HepG2 (cell line): ENCODE data around the gene INO80B. TPM values are rescaled to one million over a fixed set of nuclear protein-coding genes. Genes with fewer than 3 reads are reported as not detected.

Experiments used
- ATAC-seq: fragments of 200-7000 bp; cut with Tn5 transposase; 3 replicates; pipeline ENCODE4 v1.9.1; 2020; ENCODE audit warnings: mild to moderate bottlenecking, moderate library complexity
- BruUV-seq: library from RNA; stranded (reverse); fragments of 400-500 nt; replicated peaks from 2 replicates; lab custom pipeline; 2021; lab: Mats Ljungman, UMichigan
- CTCF ChIA-PET: fragments of 300-600 bp; formaldehyde crosslinking; extraction: SDS; loops from one replicate; lab custom pipeline; 2021; ENCODE audit warnings: low total read pairs, inconsistent platforms, low intra/inter-chr PET ratio; lab: Yijun Ruan, JAX
- POLR2A ChIA-PET: fragments of 350-600 bp; sonication (Branson Sonifier 250); formaldehyde crosslinking; loops from one replicate; lab custom pipeline; 2020; ENCODE audit warnings: antibody characterized with exemption, inconsistent platforms; lab: Yijun Ruan, JAX
- DNase-seq: peaks from one replicate; pipeline ENCODE4 v3.0.0-alpha.2; 2015; ENCODE audit warnings: low spot score
- FAIRE-seq: peaks from 3 replicates; lab custom pipeline; 2011; peaks lifted over from hg19 to GRCh38; lab: Jason Lieb, UNC
- H2AFZ ChIP-seq: one replicate; pipeline ENCODE4 v1.6.1; 2011; ENCODE audit warnings: low read length, inconsistent platforms
- H3K27ac ChIP-seq: fragments of 300-600 bp; 3 replicates; pipeline ENCODE4 v1.8.0; 2011; ENCODE audit warnings: mixed run types, mild to moderate bottlenecking, mixed read lengths, low read length, inconsistent platforms; ENCODE audit not compliant: insufficient read depth; ENCODE audit errors: extremely low read length
- H3K27me3 ChIP-seq, 2 experiments: fragments of 200-600 bp in 1 of 2; 2 replicates in 1 of 2; 3 replicates in 1 of 2; pipeline versions ENCODE4 v1.6.0 to v1.8.0; 2011; ENCODE audit warnings: low read length in 2 of 2, mild to moderate bottlenecking in 2 of 2, moderate library complexity in 2 of 2, inconsistent platforms in 1 of 2; ENCODE audit not compliant: insufficient read depth in 2 of 2, control insufficient read depth in 1 of 2
- H3K36me3 ChIP-seq, 2 experiments: fragments of 200-600 bp in 1 of 2; replicated peaks in 1 of 2; 2 replicates in 1 of 2; 3 replicates in 1 of 2; pipeline versions ENCODE4 v1.5.1 to v1.8.0; 2011; ENCODE audit warnings: low read length in 2 of 2, inconsistent platforms in 1 of 2; ENCODE audit not compliant: insufficient read depth in 2 of 2, control insufficient read depth in 1 of 2
- H3K4me1 ChIP-seq: 2 replicates; pipeline ENCODE4 v1.5.1; 2012; ENCODE audit warnings: low read length, inconsistent platforms; ENCODE audit not compliant: insufficient read depth
- H3K4me2 ChIP-seq: 2 replicates; pipeline ENCODE4 v1.6.0; 2011; ENCODE audit warnings: low read depth, low read length, inconsistent platforms
- H3K4me3 ChIP-seq, 3 experiments: fragments of 200-600 bp in 1 of 3; sonication (generic), shearing (Covaris generic) in 1 of 3; replicated peaks in 1 of 3; 2 replicates each; pipeline ENCODE4 v1.5.1; 2011 to 2016; ENCODE audit warnings: low read length in 3 of 3, inconsistent platforms in 2 of 3, low read depth in 2 of 3, mild to moderate bottlenecking in 2 of 3, control low read depth in 1 of 3, mixed read lengths in 1 of 3; ENCODE audit not compliant: insufficient read depth in 1 of 3
- H3K79me2 ChIP-seq: one replicate; pipeline ENCODE4 v1.6.1; 2011; ENCODE audit warnings: low read length, inconsistent platforms; ENCODE audit not compliant: insufficient read depth
- H3K9ac ChIP-seq: 2 replicates; pipeline ENCODE4 v1.6.0; 2011; ENCODE audit warnings: mild to moderate bottlenecking, low read depth, low read length, inconsistent platforms; ENCODE audit not compliant: insufficient read depth
- H3K9me3 ChIP-seq: 2 replicates; pipeline ENCODE4 v1.5.1; 2012; ENCODE audit warnings: mild to moderate bottlenecking, low read length
- H4K20me1 ChIP-seq: 2 replicates; pipeline ENCODE4 v1.6.0; 2011; ENCODE audit warnings: inconsistent platforms, mild to moderate bottlenecking, low read length, moderate library complexity; ENCODE audit not compliant: insufficient read depth
- CAMTA2 ChIP-seq: sonication (generic); formaldehyde crosslinking; IDR thresholded peaks from 2 replicates; pipeline ENCODE4 v1.4.0; 2020; ENCODE audit warnings: mild to moderate bottlenecking, missing genetic modification reagents, borderline replicate concordance
- KDM5B ChIP-seq: sonication (generic); formaldehyde crosslinking; IDR thresholded peaks from 2 replicates; pipeline ENCODE4 v1.4.0; 2020; ENCODE audit warnings: missing genetic modification reagents, mild to moderate bottlenecking, borderline replicate concordance
- MATR3 ChIP-seq: sonication (generic); formaldehyde crosslinking; IDR thresholded peaks from 2 replicates; pipeline ENCODE4 v1.4.0; 2020; ENCODE audit warnings: missing genetic modification reagents
- NFIB ChIP-seq: sonication (generic); formaldehyde crosslinking; IDR thresholded peaks from 2 replicates; pipeline ENCODE4 v1.9.0; 2021; ENCODE audit warnings: missing genetic modification reagents, mild to moderate bottlenecking, borderline replicate concordance
- NFYB ChIP-seq: sonication (generic); formaldehyde crosslinking; IDR thresholded peaks from 2 replicates; pipeline ENCODE4 v1.4.0; 2020; ENCODE audit warnings: missing genetic modification reagents
- TAF1 ChIP-seq: sonication (generic); formaldehyde crosslinking; IDR thresholded peaks from 2 replicates; pipeline ENCODE4 v1.4.0; 2020; ENCODE audit warnings: missing genetic modification reagents
- ZFP62 ChIP-seq: sonication (generic); formaldehyde crosslinking; IDR thresholded peaks from 2 replicates; pipeline ENCODE4 v1.4.0; 2020; ENCODE audit warnings: missing genetic modification reagents
- ZNF138 ChIP-seq: sonication (generic); formaldehyde crosslinking; IDR thresholded peaks from 2 replicates; pipeline ENCODE4 v1.5.0; 2020; ENCODE audit warnings: mild to moderate bottlenecking, low read depth, missing genetic modification reagents
- ZNF24 ChIP-seq: fragments of 450-650 bp; IDR thresholded peaks from 2 replicates; pipeline ENCODE4 v1.6.1; 2017; ENCODE audit warnings: antibody characterized with exemption, mild to moderate bottlenecking
- ZNF460 ChIP-seq: sonication (generic); formaldehyde crosslinking; IDR thresholded peaks from 2 replicates; pipeline ENCODE4 v1.5.1; 2020; ENCODE audit warnings: missing genetic modification reagents, mild to moderate bottlenecking, borderline replicate concordance
- ZNF564 ChIP-seq: sonication (generic); formaldehyde crosslinking; IDR thresholded peaks from 2 replicates; pipeline ENCODE4 v1.8.1; 2023; ENCODE audit warnings: mild to moderate bottlenecking, missing genetic modification reagents
- ZNF629 ChIP-seq: sonication (generic); formaldehyde crosslinking; conservative IDR thresholded peaks from 2 replicates; pipeline ENCODE4 v1.5.0; 2020; ENCODE audit warnings: missing genetic modification reagents
- ZNF790 ChIP-seq: sonication (generic); formaldehyde crosslinking; IDR thresholded peaks from 2 replicates; pipeline ENCODE4 v1.8.0; 2022; ENCODE audit warnings: missing genetic modification reagents, mild to moderate bottlenecking, borderline replicate concordance
- ZNF816 ChIP-seq: sonication (generic); formaldehyde crosslinking; IDR thresholded peaks from 2 replicates; pipeline ENCODE4 v1.8.0; 2022; ENCODE audit warnings: missing genetic modification reagents, mild to moderate bottlenecking, borderline replicate concordance
- WGBS: methylation state at CpG from one replicate; pipeline ENCODE4 v1.1.6; 2017; ENCODE audit warnings: low lambda C conversion rate; 5-methylcytosine and 5-hydroxymethylcytosine counted together
- in situ Hi-C: cut with HindIII; loops from 2 replicates; pipeline ENCODE4 v1.10.0; 2017; ENCODE audit warnings: low pct_unique_long_range_greater_than_20kb; ENCODE audit not compliant: extremely low pct_ligation_motif_present
- intact Hi-C: fragments of 100-400 bp; cut with micrococcal nuclease; formaldehyde crosslinking; loops from one replicate; pipeline ENCODE4 v1.10.0; 2022; ENCODE audit not compliant: unreplicated experiment
- polyA plus RNA-seq, 8 experiments: library from polyadenylated mRNA; depleted of rRNA in 3 of 8; stranded (reverse) in 7 of 8; unstranded in 1 of 8; fragments of >200 nt; fragmentation: Illumina TruSeq in 4 of 8; extraction: Trizol in 4 of 8; gene quantifications; 2 replicates each; pipeline versions ENCODE4 v1.2.1 to v1.2.3, GENCODE V29; 2011 to 2016; ENCODE audit warnings: low read depth in 4 of 8, missing spikeins in 1 of 8, mixed read lengths in 1 of 8; ENCODE audit not compliant: insufficient read depth in 1 of 8
- total RNA-seq, 5 experiments: library from RNA; depleted of rRNA; stranded (reverse); fragments of >200 nt; fragmentation: Illumina TruSeq; extraction: Trizol; gene quantifications; 2 replicates each; pipeline ENCODE4 v1.2.3, GENCODE V29; 2016; ENCODE audit warnings: low read depth in 1 of 5
- TF ChIP-seq, protein P1 (sequence below): sonication (generic); formaldehyde crosslinking; IDR thresholded peaks from 2 replicates; pipeline ENCODE4 v1.4.0; 2020; ENCODE audit warnings: missing genetic modification reagents
- TF ChIP-seq, protein P2 (sequence below): sonication (generic); formaldehyde crosslinking; IDR thresholded peaks from 2 replicates; pipeline ENCODE4 v1.4.0; 2020; ENCODE audit warnings: low read depth, mild to moderate bottlenecking, missing genetic modification reagents
- TF ChIP-seq, protein P3 (sequence below), 2 experiments: fragments of 450-650 bp in 1 of 2; sonication (generic) in 1 of 2; formaldehyde crosslinking; IDR thresholded peaks; 2 replicates each; pipeline versions ENCODE4 v1.5.0 to v1.8.0; 2020 to 2022; ENCODE audit warnings: mild to moderate bottlenecking in 1 of 2, missing genetic modification reagents in 1 of 2
- TF ChIP-seq, protein P4 (sequence below): sonication (generic); formaldehyde crosslinking; IDR thresholded peaks from 2 replicates; pipeline ENCODE4 v1.4.0; 2020; ENCODE audit warnings: mild to moderate bottlenecking, missing genetic modification reagents

Gene INO80B
- total and polyA plus RNA-seq, 2 of the 13 experiments (the other 11 are each of a cell fraction or from before 2014, with no cell fraction given), result 6.2 to 14.5 TPM

DNA sequence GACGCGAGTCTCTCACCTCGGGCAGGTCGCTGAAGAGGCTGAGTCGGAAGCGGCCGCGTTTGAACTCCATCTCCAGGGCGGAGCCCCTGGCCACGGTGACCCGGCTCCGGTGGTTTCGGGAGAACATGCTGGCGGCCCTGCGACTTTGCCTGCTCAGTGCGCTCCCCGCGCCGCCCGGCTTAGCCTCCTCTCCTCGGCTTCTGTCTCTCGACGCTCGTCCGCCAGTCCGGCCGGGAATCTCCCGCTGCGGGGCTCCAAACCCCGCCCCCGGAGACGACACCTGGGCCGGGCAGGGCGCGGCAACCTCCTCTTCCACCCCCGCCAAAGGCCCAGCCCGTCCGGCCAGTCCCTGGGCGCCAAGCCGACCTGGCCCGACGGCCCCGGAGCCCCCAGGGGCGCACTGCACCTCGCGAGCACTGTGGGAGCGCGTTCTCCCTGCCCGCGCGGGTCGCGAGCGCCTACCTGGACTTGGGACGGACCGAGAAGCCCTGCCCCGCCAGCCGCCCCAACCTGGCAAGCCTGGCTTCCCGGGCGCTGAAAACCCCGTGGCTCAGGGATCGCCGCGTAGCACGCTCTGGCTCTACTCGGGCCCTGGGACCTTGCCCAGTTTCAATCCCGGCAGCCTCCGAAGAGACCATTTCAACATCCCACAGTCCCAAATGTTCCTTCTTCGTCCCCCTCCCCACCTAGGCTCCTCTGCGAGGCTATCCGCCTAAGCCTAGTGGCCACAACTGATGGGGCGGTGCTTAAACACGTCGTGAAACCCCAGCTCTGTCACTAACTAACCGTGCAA lies 13.0 kb upstream of the INO80B start, which contains the start of gene RTKN:
TSS of gene RTKN (minus strand) at position 248 of the 793 bp plus-strand sequence. CDS start at position 127, 121 bp downstream.
- peaks cover 68% of the 10 kb centered on the region for H3K4me1 ChIP-seq
- H3K27me3 ChIP-seq, result no peaks in the 10 kb centered on the region; a peak in 1 of 5 replicates
- FAIRE-seq (peak; percentile 90), ATAC-seq (peak; percentile 70), DNase-seq (peak; percentile 96)
- under 1% methylated on average over 51 of the region's 75 CpGs for WGBS
- intact Hi-C loops, result loop anchor here (1.0 to 2.0 kb wide), 2 partner anchors 17 to 59 kb away; no protein-coding TSS in a partner anchor
- POLR2A ChIA-PET, result interaction anchor here (0.9 to 11.6 kb wide), 20 partner anchors 12 to 264 kb away, joined by 3 to 342 read pairs (median 10); partner anchors contain the start of genes AUP1, C2orf81, CCDC142 and DQX1
- H3K4me2 ChIP-seq, result peak within 1 kb of the TSS; percentile 95
- H2AFZ ChIP-seq, result no peak within 1 kb of the TSS
- peaks cover 34% of the 10 kb centered on the region for H4K20me1 ChIP-seq
- in situ Hi-C loops, result no loop called here
- H3K27ac ChIP-seq, result peak within 1 kb of the TSS; percentile 91
- peaks cover 51% of the 10 kb centered on the region for H3K79me2 ChIP-seq
- peak within 1 kb of the TSS; percentile 76 to 94 (median 93) for H3K4me3 ChIP-seq
- BruUV-seq, result TSS peak; percentile 67
- H3K9me3 ChIP-seq, result no peaks in the 10 kb centered on the region
- H3K9ac ChIP-seq, result peak within 1 kb of the TSS; percentile 91
- peaks cover 14 to 28% of the 10 kb centered on the region in 2 experiments for H3K36me3 ChIP-seq
- CTCF ChIA-PET, result no interaction called here
- peak; percentile 56; the same call in 1 of the 2 replicates for TF ChIP-seq NFYB (CRISPR knock-in tag)
- TF ChIP-seq CAMTA2 (CRISPR knock-in tag), result peak; percentile 88; the same call in 1 of the 2 replicates
- TF ChIP-seq ZNF816 (CRISPR knock-in tag), result peak; percentile 75
- TF ChIP-seq ZNF460 (CRISPR knock-in tag), result no peak
- peak; percentile 89; the same call in 1 of the 2 replicates for TF ChIP-seq KDM5B
- TF ChIP-seq ZNF138 (CRISPR knock-in tag), result 0 out of 2 replicates have a peak, but pooled peaks have one; percentile 85
- TF ChIP-seq, protein P1, sequence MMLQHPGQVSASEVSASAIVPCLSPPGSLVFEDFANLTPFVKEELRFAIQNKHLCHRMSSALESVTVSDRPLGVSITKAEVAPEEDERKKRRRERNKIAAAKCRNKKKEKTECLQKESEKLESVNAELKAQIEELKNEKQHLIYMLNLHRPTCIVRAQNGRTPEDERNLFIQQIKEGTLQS (CRISPR knock-in tag), result no peak
- TF ChIP-seq, protein P2, sequence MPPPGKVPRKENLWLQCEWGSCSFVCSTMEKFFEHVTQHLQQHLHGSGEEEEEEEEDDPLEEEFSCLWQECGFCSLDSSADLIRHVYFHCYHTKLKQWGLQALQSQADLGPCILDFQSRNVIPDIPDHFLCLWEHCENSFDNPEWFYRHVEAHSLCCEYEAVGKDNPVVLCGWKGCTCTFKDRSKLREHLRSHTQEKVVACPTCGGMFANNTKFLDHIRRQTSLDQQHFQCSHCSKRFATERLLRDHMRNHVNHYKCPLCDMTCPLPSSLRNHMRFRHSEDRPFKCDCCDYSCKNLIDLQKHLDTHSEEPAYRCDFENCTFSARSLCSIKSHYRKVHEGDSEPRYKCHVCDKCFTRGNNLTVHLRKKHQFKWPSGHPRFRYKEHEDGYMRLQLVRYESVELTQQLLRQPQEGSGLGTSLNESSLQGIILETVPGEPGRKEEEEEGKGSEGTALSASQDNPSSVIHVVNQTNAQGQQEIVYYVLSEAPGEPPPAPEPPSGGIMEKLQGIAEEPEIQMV, result peak; percentile 56
- TF ChIP-seq ZNF24, result 0 out of 2 replicates have a peak, but pooled peaks have one; percentile 7
- no peak for TF ChIP-seq ZNF629
- TF ChIP-seq, protein P3, sequence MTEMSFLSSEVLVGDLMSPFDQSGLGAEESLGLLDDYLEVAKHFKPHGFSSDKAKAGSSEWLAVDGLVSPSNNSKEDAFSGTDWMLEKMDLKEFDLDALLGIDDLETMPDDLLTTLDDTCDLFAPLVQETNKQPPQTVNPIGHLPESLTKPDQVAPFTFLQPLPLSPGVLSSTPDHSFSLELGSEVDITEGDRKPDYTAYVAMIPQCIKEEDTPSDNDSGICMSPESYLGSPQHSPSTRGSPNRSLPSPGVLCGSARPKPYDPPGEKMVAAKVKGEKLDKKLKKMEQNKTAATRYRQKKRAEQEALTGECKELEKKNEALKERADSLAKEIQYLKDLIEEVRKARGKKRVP (CRISPR knock-in tag; IDR thresholded peaks at IDR 0.05), result peak in 1 of 2 experiments; percentile 63; a peak in 1 of 4 replicates
- TF ChIP-seq, protein P4, sequence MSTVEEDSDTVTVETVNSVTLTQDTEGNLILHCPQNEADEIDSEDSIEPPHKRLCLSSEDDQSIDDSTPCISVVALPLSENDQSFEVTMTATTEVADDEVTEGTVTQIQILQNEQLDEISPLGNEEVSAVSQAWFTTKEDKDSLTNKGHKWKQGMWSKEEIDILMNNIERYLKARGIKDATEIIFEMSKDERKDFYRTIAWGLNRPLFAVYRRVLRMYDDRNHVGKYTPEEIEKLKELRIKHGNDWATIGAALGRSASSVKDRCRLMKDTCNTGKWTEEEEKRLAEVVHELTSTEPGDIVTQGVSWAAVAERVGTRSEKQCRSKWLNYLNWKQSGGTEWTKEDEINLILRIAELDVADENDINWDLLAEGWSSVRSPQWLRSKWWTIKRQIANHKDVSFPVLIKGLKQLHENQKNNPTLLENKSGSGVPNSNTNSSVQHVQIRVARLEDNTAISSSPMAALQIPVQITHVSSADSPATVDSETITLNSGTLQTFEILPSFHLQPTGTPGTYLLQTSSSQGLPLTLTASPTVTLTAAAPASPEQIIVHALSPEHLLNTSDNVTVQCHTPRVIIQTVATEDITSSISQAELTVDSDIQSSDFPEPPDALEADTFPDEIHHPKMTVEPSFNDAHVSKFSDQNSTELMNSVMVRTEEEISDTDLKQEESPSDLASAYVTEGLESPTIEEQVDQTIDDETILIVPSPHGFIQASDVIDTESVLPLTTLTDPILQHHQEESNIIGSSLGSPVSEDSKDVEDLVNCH, result 0 out of 2 replicates have a peak, but pooled peaks have one; percentile 47
- no peak for TF ChIP-seq MATR3 (CRISPR knock-in tag)
- TF ChIP-seq NFIB (CRISPR knock-in tag), result no peak; the same call in 1 of the 2 replicates
- no peak for TF ChIP-seq ZNF790 (CRISPR knock-in tag)
- TF ChIP-seq ZFP62 (CRISPR knock-in tag), result 0 out of 2 replicates have a peak, but pooled peaks have one; percentile 77
- peak; percentile 37 for TF ChIP-seq ZNF564
- TF ChIP-seq TAF1 (CRISPR knock-in tag), result peak; percentile 88
